Nephron progenitor cell (in vitro differentiated cells): ENCODE measurements around the gene GALNT12.

Source experiments
- DNase-seq: peaks from one replicate; pipeline ENCODE4 v3.0.0; 2021
- H3K27ac Mint-ChIP-seq: 2 replicates; pipeline ENCODE4 v1.8.0; 2021; ENCODE audit warnings: mild to moderate bottlenecking, moderate library complexity, mixed read lengths
- H3K27me3 Mint-ChIP-seq: 2 replicates; pipeline ENCODE4 v1.8.0; 2021; ENCODE audit warnings: mild to moderate bottlenecking, low read depth, mixed read lengths; ENCODE audit not compliant: poor library complexity
- H3K36me3 Mint-ChIP-seq: 2 replicates; pipeline ENCODE4 v1.8.0; 2021; ENCODE audit warnings: low read depth, mixed read lengths
- H3K4me1 Mint-ChIP-seq: 2 replicates; pipeline ENCODE4 v1.8.0; 2021; ENCODE audit warnings: mixed read lengths
- H3K4me3 Mint-ChIP-seq: 2 replicates; pipeline ENCODE4 v1.8.0; 2021; ENCODE audit warnings: mild to moderate bottlenecking, moderate library complexity, mixed read lengths
- H3K9me3 Mint-ChIP-seq: 2 replicates; pipeline ENCODE4 v1.8.0; 2021; ENCODE audit warnings: mild to moderate bottlenecking, moderate library complexity, mixed read lengths
- CTCF ChIP-seq: fragments of 200-600 bp; sonication (generic); IDR thresholded peaks from 2 replicates; pipeline ENCODE4 v1.5.0; 2021; ENCODE audit warnings: antibody characterized with exemption

The GALNT12 gene

GRCh38 chr9:98869078-98869745 lies 61.7 kb downstream of the GALNT12 start:
- no peak for DNase-seq
- H3K4me3 Mint-ChIP-seq, result no peak overlapping the region
- no peaks in the 10 kb centered on the region for H3K36me3 Mint-ChIP-seq
- peaks cover 14% of the 10 kb centered on the region for H3K27me3 Mint-ChIP-seq
- H3K4me1 Mint-ChIP-seq, result no peaks in the 10 kb centered on the region
- H3K9me3 Mint-ChIP-seq, result peaks cover 8% of the 10 kb centered on the region
- no peak for TF ChIP-seq CTCF
- no peak overlapping the region for H3K27ac Mint-ChIP-seq

- Mint-ChIP-seq H3K4me1 (no peaks in the 10 kb centered on the region), H3K4me3 (no peak overlapping the region), H3K27me3 (peaks cover 19% of the 10 kb centered on the region), H3K27ac (no peak overlapping the region), H3K9me3 (peaks cover 8% of the 10 kb centered on the region), H3K36me3 (no peaks in the 10 kb centered on the region)
- no peak for DNase-seq
- TF ChIP-seq CTCF, result no peak
These were observed 62.4 kb downstream of the GALNT12 start for GRCh38 chr9:98869866-98870265.

GRCh38 chr9:98870782-98871557 lies 63.5 kb downstream of the GALNT12 start:
- Mint-ChIP-seq H3K4me1 (no peaks in the 10 kb centered on the region), H3K36me3 (no peaks in the 10 kb centered on the region), H3K27me3 (peaks cover 16% of the 10 kb centered on the region), H3K4me3 (no peak overlapping the region), H3K27ac (no peak overlapping the region), H3K9me3 (peaks cover 8% of the 10 kb centered on the region)
- DNase-seq, result no peak
- no peak for TF ChIP-seq CTCF

- Mint-ChIP-seq H3K4me1 (no peaks in the 10 kb centered on the region), H3K36me3 (no peaks in the 10 kb centered on the region), H3K27me3 (peaks cover 16% of the 10 kb centered on the region), H3K9me3 (peaks cover 8% of the 10 kb centered on the region), H3K4me3 (no peak overlapping the region), H3K27ac (no peak overlapping the region)
- DNase-seq, result no peak
- no peak for TF ChIP-seq CTCF
These were observed 64.1 kb downstream of the GALNT12 start for GRCh38 chr9:98871558-98872065.

GRCh38 chr9:98873526-98873925 lies 66.1 kb downstream of the GALNT12 start:
- peaks cover 13% of the 10 kb centered on the region for H3K27me3 Mint-ChIP-seq
- H3K9me3 Mint-ChIP-seq, result peaks cover 8% of the 10 kb centered on the region
- no peak overlapping the region for H3K4me3 Mint-ChIP-seq
- no peak for TF ChIP-seq CTCF
- H3K36me3 Mint-ChIP-seq, result no peaks in the 10 kb centered on the region
- no peak overlapping the region for H3K27ac Mint-ChIP-seq
- DNase-seq, result no peak
- H3K4me1 Mint-ChIP-seq, result no peaks in the 10 kb centered on the region
